Peyer's patch (tissue), 4 donors: ENCODE measurements around the gene TRAF5.

Experiments used
- CTCF ChIP-seq, 6 experiments: fragments of 450-650 bp in 4 of 6; fragments of 200-600 bp in 2 of 6; sonication (generic) in 1 of 6; IDR thresholded peaks; one replicate each; pipeline ENCODE4 v1.5.1; 2017 to 2019; ENCODE audit warnings: antibody characterized with exemption in 6 of 6, mild to moderate bottlenecking in 3 of 6, moderate library complexity in 1 of 6
- POLR2A ChIP-seq, 2 donors: fragments of 450-650 bp; IDR thresholded peaks; one replicate each; pipeline ENCODE4 v1.5.1; 2017; ENCODE audit warnings: antibody characterized with exemption in 2 of 2, mild to moderate bottlenecking in 2 of 2, moderate library complexity in 2 of 2

- peak; percentile 61 to 91 (median 86) for TF ChIP-seq CTCF (IDR thresholded peaks at IDR 0.05)
- TF ChIP-seq POLR2A (IDR thresholded peaks at IDR 0.05): no peak
Observed at GRCh38 chr1:211323156-211324063, 3.2 kb upstream of the TRAF5 start.
